GM21619 (cell line): ENCODE results near the gene RHEB.

ENCODE experiments used
- ATAC-seq: cut with Tn5 transposase; IDR thresholded peaks from one replicate; pipeline ENCODE4 v1.9.1; 2021; ENCODE audit not compliant: unreplicated experiment

RHEB gene

GRCh38 chr7:151451156-151451555 lies 68.5 kb downstream of the RHEB start:
- no peak for ATAC-seq

- no peak for ATAC-seq
Measured at GRCh38 chr7:151449990-151450389, 69.7 kb downstream of the RHEB start.

- ATAC-seq, result peak; percentile 79
Measured at GRCh38 chr7:151448261-151449252, 71.1 kb downstream of the RHEB start.

- ATAC-seq, result peak; percentile 12
Measured at GRCh38 chr7:151447901-151448260, 71.8 kb downstream of the RHEB start.

- ATAC-seq, result no peak
Measured at GRCh38 chr7:151447312-151447711, 72.4 kb downstream of the RHEB start.

GRCh38 chr7:151446412-151446811 lies 73.3 kb downstream of the RHEB start:
- no peak for ATAC-seq

- ATAC-seq, result no peak
Measured at GRCh38 chr7:151444632-151445031, 75.1 kb downstream of the RHEB start.

- ATAC-seq, result no peak
Measured at GRCh38 chr7:151442776-151443496, 76.8 kb downstream of the RHEB start.

- ATAC-seq, result no peak
Measured at GRCh38 chr7:151440799-151441445, 78.8 kb downstream of the RHEB start.

GRCh38 chr7:151439855-151440798 lies 79.6 kb downstream of the RHEB start, which contains the start of gene CRYGN:
TSS of gene CRYGN (minus strand) at chr7:151440141. CDS start at chr7:151439917, 224 bp downstream.
- no peak for ATAC-seq

GRCh38 chr7:151438864-151439601 lies 80.7 kb downstream of the RHEB start:
- ATAC-seq, result no peak

GRCh38 chr7:151437866-151438516 lies 81.7 kb downstream of the RHEB start:
- ATAC-seq, result no peak

- no peak for ATAC-seq
Measured at GRCh38 chr7:151437159-151437553, 82.5 kb downstream of the RHEB start.

- ATAC-seq, result no peak
Measured at GRCh38 chr7:151436446-151437158, 83.1 kb downstream of the RHEB start.

- ATAC-seq, result no peak
Measured at GRCh38 chr7:151435971-151436370, 83.7 kb downstream of the RHEB start.

- no peak for ATAC-seq
Measured at GRCh38 chr7:151435103-151435916, 84.4 kb downstream of the RHEB start.

- no peak for ATAC-seq
Measured at GRCh38 chr7:151434549-151434948, 85.1 kb downstream of the RHEB start.
